VCaP (cell line): Measurements from ENCODE around the gene MAG.
"Not testable (repeated sequence)": the region's sequence is repeated elsewhere in the genome, so short reads cannot be mapped to it uniquely, and the experiment has no call there.

Experiments
- H3K27ac ChIP-seq: fragments of 450-650 bp; 2 replicates; pipeline ENCODE4 v1.5.1; 2017
- TF ChIP-seq, protein P1 (sequence below): fragments of 450-650 bp; conservative IDR thresholded peaks from 2 replicates; pipeline ENCODE4 v1.5.1; 2017; ENCODE audit warnings: mild to moderate bottlenecking, moderate library complexity

The MAG gene

GRCh38 chr19:35279985-35280821 lies 11.8 kb upstream of the MAG start:
- no peak overlapping the region for H3K27ac ChIP-seq
- TF ChIP-seq, protein P1, sequence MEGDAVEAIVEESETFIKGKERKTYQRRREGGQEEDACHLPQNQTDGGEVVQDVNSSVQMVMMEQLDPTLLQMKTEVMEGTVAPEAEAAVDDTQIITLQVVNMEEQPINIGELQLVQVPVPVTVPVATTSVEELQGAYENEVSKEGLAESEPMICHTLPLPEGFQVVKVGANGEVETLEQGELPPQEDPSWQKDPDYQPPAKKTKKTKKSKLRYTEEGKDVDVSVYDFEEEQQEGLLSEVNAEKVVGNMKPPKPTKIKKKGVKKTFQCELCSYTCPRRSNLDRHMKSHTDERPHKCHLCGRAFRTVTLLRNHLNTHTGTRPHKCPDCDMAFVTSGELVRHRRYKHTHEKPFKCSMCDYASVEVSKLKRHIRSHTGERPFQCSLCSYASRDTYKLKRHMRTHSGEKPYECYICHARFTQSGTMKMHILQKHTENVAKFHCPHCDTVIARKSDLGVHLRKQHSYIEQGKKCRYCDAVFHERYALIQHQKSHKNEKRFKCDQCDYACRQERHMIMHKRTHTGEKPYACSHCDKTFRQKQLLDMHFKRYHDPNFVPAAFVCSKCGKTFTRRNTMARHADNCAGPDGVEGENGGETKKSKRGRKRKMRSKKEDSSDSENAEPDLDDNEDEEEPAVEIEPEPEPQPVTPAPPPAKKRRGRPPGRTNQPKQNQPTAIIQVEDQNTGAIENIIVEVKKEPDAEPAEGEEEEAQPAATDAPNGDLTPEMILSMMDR, result no peak

GRCh38 chr19:35281303-35281702 lies 10.7 kb upstream of the MAG start:
- TF ChIP-seq, protein P1, result no peak
- H3K27ac ChIP-seq, result no peak overlapping the region

- TF ChIP-seq, protein P1, result no peak
- no peak overlapping the region for H3K27ac ChIP-seq
These were observed 7.5 kb upstream of the MAG start for GRCh38 chr19:35284153-35285094.

GRCh38 chr19:35285095-35285449 lies 6.9 kb upstream of the MAG start:
- TF ChIP-seq, protein P1, result no peak
- no peak overlapping the region for H3K27ac ChIP-seq

GRCh38 chr19:35285465-35285864 lies 6.5 kb upstream of the MAG start:
- not testable (repeated sequence) for H3K27ac ChIP-seq

DNA sequence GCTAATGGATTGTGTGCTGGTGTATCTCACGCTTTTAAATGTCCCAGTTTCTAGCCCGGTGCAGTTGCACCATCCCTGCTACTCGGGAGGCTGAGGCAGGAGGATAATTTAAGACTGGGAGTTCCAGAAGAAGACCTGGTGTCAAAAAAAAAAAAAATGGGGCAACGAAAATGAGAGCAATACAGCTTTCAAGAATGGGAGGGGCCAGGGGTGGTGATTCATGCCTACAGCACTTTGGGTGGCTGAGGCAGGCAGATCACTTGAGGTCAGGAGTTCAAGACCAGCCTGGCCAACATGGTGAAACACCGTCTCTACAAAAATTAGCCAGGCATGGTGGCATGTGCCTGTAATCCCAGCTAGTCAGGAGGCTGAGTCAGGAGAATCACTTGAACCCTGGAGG lies 5.9 kb upstream of the MAG start:
- H3K27ac ChIP-seq, result not testable (repeated sequence)

GRCh38 chr19:35287713-35288112 lies 4.2 kb upstream of the MAG start:
- H3K27ac ChIP-seq, result no peak overlapping the region
- TF ChIP-seq, protein P1, result no peak

GRCh38 chr19:35288331-35288730 lies 3.6 kb upstream of the MAG start:
- TF ChIP-seq, protein P1, result no peak
- H3K27ac ChIP-seq, result no peak overlapping the region
